AG04450 (cell line): ENCODE data around the gene LENG1. TPM values are rescaled to one million over a fixed set of nuclear protein-coding genes. Genes with fewer than 3 reads are reported as not detected.

Source experiments
- CTCF ChIA-PET: fragments of 300-600, 350-600 bp; formaldehyde crosslinking; extraction: SDS; loops from one replicate; lab custom pipeline; 2022; ENCODE audit warnings: antibody characterized with exemption, inconsistent platforms; lab: Charles Lee
- POLR2A ChIA-PET: fragments of 350-600 bp; formaldehyde crosslinking; extraction: SDS; loops from one replicate; lab custom pipeline; 2021; ENCODE audit warnings: antibody characterized with exemption, inconsistent platforms; lab: Yijun Ruan, JAX
- DNase-seq: peaks from one replicate; pipeline ENCODE4 v3.0.0-alpha.2; 2011; ENCODE audit warnings: low read depth, low spot score
- H3K27ac ChIP-seq: one replicate; pipeline ENCODE4 v1.5.1; 2012; ENCODE audit warnings: low read depth, low read length, control low read depth
- H3K27me3 ChIP-seq: one replicate; pipeline ENCODE4 v1.6.0; 2012; ENCODE audit warnings: low read length; ENCODE audit not compliant: control insufficient read depth, insufficient read depth
- H3K4me3 ChIP-seq: 2 replicates; pipeline ENCODE4 v1.5.1; 2011; ENCODE audit warnings: mild to moderate bottlenecking, low read depth, low read length, control low read depth
- H3K9me3 ChIP-seq: 2 replicates; pipeline ENCODE4 v1.5.1; 2012; ENCODE audit warnings: low read length; ENCODE audit not compliant: control insufficient read depth, insufficient read depth
- polyA plus RNA-seq: library from polyadenylated mRNA; depleted of rRNA; stranded (reverse); fragments of >200 nt; gene quantifications from 2 replicates; pipeline ENCODE4 v1.2.3, GENCODE V29; 2011
- TF ChIP-seq, protein P1 (sequence below): IDR thresholded peaks from 2 replicates; pipeline ENCODE4 v1.5.1; 2011; ENCODE audit warnings: low read depth, low read length, control low read depth, inconsistent platforms

LENG1 gene
- polyA plus RNA-seq, 1 experiment: 3.3 TPM

DNA sequence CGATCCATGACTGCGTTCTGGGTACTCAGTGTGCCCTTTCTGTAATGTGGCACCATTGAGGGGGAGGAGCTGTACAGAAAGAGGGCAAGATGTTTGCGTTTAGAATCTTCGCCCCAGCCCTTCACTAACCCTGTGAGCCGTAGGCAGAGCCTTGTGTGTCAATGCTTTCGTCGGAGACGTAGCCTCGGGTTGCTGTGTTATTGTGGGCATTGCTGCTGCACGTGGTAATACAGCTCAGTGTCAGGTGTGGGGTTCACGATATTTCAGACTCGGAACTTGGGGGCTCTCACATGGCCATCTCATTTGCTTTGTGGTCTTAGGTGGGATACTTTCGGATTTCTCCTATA is 47.3 kb upstream of the LENG1 start:
- ChIA-PET CTCF (no interaction called here), POLR2A (interaction anchor here (4.9 kb wide), 1 partner anchor 16 kb away, joined by 24 read pairs; the partner anchor contains the start of gene TSEN34)
- TF ChIP-seq, protein P1, sequence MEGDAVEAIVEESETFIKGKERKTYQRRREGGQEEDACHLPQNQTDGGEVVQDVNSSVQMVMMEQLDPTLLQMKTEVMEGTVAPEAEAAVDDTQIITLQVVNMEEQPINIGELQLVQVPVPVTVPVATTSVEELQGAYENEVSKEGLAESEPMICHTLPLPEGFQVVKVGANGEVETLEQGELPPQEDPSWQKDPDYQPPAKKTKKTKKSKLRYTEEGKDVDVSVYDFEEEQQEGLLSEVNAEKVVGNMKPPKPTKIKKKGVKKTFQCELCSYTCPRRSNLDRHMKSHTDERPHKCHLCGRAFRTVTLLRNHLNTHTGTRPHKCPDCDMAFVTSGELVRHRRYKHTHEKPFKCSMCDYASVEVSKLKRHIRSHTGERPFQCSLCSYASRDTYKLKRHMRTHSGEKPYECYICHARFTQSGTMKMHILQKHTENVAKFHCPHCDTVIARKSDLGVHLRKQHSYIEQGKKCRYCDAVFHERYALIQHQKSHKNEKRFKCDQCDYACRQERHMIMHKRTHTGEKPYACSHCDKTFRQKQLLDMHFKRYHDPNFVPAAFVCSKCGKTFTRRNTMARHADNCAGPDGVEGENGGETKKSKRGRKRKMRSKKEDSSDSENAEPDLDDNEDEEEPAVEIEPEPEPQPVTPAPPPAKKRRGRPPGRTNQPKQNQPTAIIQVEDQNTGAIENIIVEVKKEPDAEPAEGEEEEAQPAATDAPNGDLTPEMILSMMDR: no peak

DNA sequence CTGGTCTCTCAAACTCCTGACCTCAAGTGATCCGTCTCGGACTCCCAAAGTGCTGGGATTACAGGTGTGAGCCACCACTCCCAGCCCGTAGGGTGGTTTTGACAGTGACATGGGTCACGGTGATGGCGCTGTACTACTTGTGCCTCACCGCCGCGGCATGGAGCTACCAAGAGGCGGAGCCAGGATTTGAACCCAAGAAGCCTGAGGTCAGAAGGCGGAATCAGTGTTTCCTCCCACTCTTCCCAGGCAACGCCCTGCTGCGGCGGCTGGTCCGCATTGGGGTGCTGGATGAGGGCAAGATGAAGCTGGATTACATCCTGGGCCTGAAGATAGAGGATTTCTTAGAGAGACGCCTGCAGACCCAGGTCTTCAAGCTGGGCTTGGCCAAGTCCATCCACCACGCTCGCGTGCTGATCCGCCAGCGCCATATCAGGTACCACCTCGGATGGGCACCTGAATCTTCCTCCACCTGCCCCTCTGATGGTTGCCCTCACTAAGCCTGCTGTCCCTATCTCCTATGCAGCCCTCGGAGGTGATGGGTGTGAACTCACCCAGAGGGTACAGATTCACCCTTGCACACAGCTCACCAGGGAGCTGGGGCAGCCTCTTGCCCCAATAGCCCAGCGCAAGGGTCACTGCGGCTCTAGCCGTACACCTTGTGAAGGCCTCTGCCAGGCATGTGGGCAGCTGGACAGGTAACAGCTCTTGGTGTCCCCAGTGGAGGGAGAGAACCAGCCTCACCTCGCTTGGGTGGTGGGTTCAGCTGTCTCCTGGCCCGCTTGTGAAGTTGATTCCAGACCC is 46.7 kb upstream of the LENG1 start:
- POLR2A ChIA-PET: interaction anchor here (1.2 to 4.9 kb wide), 2 partner anchors 15 to 69 kb away, joined by 4 to 24 read pairs; partner anchors contain the start of gene TSEN34

More for the DNA sequence above, 47.3 kb upstream of the LENG1 start:
- no peaks in the 10 kb centered on the region; the same call in 1 of the 2 replicates for H3K9me3 ChIP-seq
- no peak for DNase-seq
- no peak overlapping the region for H3K4me3 ChIP-seq
- H3K27me3 ChIP-seq: no peaks in the 10 kb centered on the region
- peak overlapping the region; percentile 31 for H3K27ac ChIP-seq

DNA sequence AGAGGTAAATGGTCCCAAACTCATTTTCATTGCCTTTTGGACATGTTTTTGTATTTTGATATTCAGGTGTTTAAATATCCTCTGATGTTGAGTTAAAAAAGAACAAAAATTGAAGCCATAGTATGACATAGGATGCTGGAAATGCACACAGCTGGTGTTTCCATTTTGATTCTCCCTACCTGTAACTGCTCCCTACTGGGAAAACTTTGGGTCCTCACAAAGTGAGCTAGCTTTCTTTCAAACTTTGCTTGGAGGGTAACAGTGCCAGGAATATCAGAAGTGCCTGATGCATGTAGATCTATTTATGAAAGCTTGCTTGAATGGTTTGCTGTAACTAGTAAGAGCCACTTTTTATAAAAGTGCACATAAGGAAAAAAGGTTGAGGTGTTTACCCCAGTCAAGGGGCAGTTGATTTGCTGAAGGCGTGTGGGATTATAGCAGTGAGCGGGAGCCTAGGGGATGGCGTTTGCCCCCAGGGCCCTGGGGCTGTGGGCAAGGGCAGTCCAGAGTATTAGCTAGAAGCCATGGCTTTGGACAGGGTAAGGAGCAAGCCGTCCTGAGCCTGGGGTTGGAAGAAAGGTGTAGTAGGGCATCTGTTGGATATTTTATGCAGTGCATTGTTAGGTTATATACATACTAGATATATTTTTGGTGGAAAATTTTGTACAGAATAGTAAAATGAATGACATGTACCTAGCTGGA is 45.4 kb upstream of the LENG1 start:
- Histone ChIP-seq H3K27me3 (no peaks in the 10 kb centered on the region), H3K4me3 (no peak overlapping the region), H3K27ac (no peak overlapping the region), H3K9me3 (no peaks in the 10 kb centered on the region; the same call in 1 of the 2 replicates)
- DNase-seq: no peak
- CTCF ChIA-PET: interaction anchor here (1.2 kb wide), 1 partner anchor 36 kb away, joined by 4 read pairs; no protein-coding TSS in a partner anchor
- TF ChIP-seq, protein P1: no peak
- POLR2A ChIA-PET: interaction anchor here (1.2 to 4.9 kb wide), 3 partner anchors 14 to 68 kb away, joined by 3 to 24 read pairs (median 4); partner anchors contain the start of genes MBOAT7 and TSEN34

More for the DNA sequence above, 46.7 kb upstream of the LENG1 start:
- CTCF ChIA-PET: no interaction called here
- Histone ChIP-seq H3K9me3 (no peaks in the 10 kb centered on the region; the same call in 1 of the 2 replicates), H3K4me3 (no peak overlapping the region), H3K27me3 (no peaks in the 10 kb centered on the region), H3K27ac (no peak overlapping the region)
- TF ChIP-seq, protein P1: no peak
- DNase-seq: no peak

DNA sequence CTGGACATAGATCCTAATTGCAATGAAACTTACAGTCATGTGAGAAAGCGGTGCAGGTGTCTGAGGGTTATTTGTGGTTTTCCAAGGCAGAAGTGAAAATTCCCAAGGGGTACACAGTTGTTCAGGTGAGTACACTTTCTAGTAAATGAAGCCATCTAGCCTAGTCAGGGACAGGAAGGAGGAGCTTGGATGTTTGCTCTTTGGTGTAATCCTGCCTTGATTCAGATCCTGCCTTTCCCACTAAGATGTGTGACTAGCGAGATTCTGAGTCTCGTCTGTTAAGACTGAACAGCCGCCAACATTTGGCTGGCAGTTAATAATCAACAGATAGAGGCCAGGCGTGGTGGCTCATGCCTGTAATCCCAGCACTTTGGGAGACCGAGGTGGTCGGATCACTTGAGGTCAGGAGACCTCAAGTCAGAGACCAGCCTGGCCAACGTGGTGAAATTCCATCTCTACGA is 43.7 kb upstream of the LENG1 start:
- POLR2A ChIA-PET: interaction anchor here (4.1 kb wide), 1 partner anchor 12 kb away, joined by 50 read pairs; the partner anchor contains the start of gene TSEN34
- TF ChIP-seq, protein P1: no peak
- no peak for DNase-seq
- Histone ChIP-seq H3K27me3 (no peaks in the 10 kb centered on the region), H3K27ac (no peak overlapping the region), H3K9me3 (no peaks in the 10 kb centered on the region), H3K4me3 (peak overlapping the region; percentile 94)
- CTCF ChIA-PET: interaction anchor here (1.5 kb wide), 1 partner anchor 14 kb away, joined by 3 read pairs; the partner anchor contains the start of gene MBOAT7
